DND-41 (cell line): ENCODE measurements around the gene BAX.

ENCODE experiments used
- CTCF ChIP-seq: IDR thresholded peaks from 2 replicates; pipeline ENCODE4 v1.5.1; 2012; ENCODE audit warnings: borderline replicate concordance, low read length, moderate library complexity, mild to moderate bottlenecking; ENCODE audit not compliant: poor library complexity, severe bottlenecking; ENCODE audit errors: extremely low read depth
- EZH2 ChIP-seq: IDR thresholded peaks from 3 replicates; pipeline ENCODE4 v1.6.1; 2012; ENCODE audit warnings: borderline replicate concordance, low read depth, mild to moderate bottlenecking, moderate library complexity, low read length, inconsistent platforms; ENCODE audit not compliant: severe bottlenecking

GRCh38 chr19:48963371-48964204 lies 8.9 kb downstream of the BAX start:
- TF ChIP-seq CTCF (no peak), EZH2 (no peak)
